Smooth muscle cell of the pulmonary artery (primary cell): ENCODE data around the gene SDR9C7. TPM values are rescaled to one million over a fixed set of nuclear protein-coding genes. Genes with fewer than 3 reads are reported as not detected.

ENCODE experiments used
- total RNA-seq: library from RNA; depleted of rRNA; stranded (reverse); fragments of >200 nt; gene quantifications from 2 replicates; pipeline ENCODE4 v1.2.3, GENCODE V29; 2014

Gene SDR9C7
- total RNA-seq = not detected in 2 replicates

GRCh38 chr12:56933826-56934625 lies at the start of gene SDR9C7:
Gene SDR9C7 (minus strand): TSS chr12:56934408. CDS start chr12:56934261, 147 bp downstream.

GRCh38 chr12:56957229-56958052 lies 23.2 kb upstream of the SDR9C7 start, which contains the start of gene RDH16:
Gene RDH16 (minus strand): TSS chr12:56957608. CDS start chr12:56957462, 146 bp downstream.

Other genes starting within 250 kb of the SDR9C7 start
- 70.5 and 89.9 TPM in 2 replicates for gene PTGES3, start 246.1 kb downstream of the SDR9C7 start, total RNA-seq
- 966 and 1,037 TPM in 2 replicates for gene NACA, start 209.1 kb downstream of the SDR9C7 start, total RNA-seq
- gene PRIM1, start 182.1 kb downstream of the SDR9C7 start, total RNA-seq = 3.6 and 4.0 TPM in 2 replicates
- 0.65 and 1.1 TPM in 2 replicates for gene HSD17B6, start 171.1 kb downstream of the SDR9C7 start, total RNA-seq
- gene RDH16, start 23.2 kb upstream of the SDR9C7 start, total RNA-seq = 0.13 and 0.17 TPM in 2 replicates
- gene ZBTB39, start 72.1 kb upstream of the SDR9C7 start, total RNA-seq = 4.5 and 5.9 TPM in 2 replicates
- not detected in 2 replicates for gene TAC3, start 82.1 kb upstream of the SDR9C7 start, total RNA-seq
- under 0.01 and 0.53 TPM in 2 replicates for gene MYO1A, start 115.7 kb upstream of the SDR9C7 start, total RNA-seq
- 6.6 and 9.9 TPM in 2 replicates for gene NEMP1, start 144.4 kb upstream of the SDR9C7 start, total RNA-seq
- gene NAB2, start 154.7 kb upstream of the SDR9C7 start, total RNA-seq = 47.2 and 51.8 TPM in 2 replicates
- gene STAT6, start 177.0 kb upstream of the SDR9C7 start, total RNA-seq = 104 and 110 TPM in 2 replicates
- gene LRP1, start 194.1 kb upstream of the SDR9C7 start, total RNA-seq = 1,272 and 1,561 TPM in 2 replicates
- 0.20 TPM in 1 of 2 replicates, not detected in the other for gene LRP1-AS, start 213.2 kb upstream of the SDR9C7 start, total RNA-seq